COLO829 (cell line): ENCODE data around the gene FAF1.
"Not testable (repeated sequence)": the region's sequence is repeated elsewhere in the genome, so short reads cannot be mapped to it uniquely, and the experiment has no call there.

Experiments used
- DNase-seq: peaks from one replicate; pipeline ENCODE4 v3.0.0; 2012; ENCODE audit warnings: low spot score

Gene FAF1

GRCh38 chr1:50910356-50910755, 49.7 kb downstream of the FAF1 start:
- not testable (repeated sequence) for DNase-seq

- DNase-seq: not testable (repeated sequence)
These were observed 52.5 kb downstream of the FAF1 start for GRCh38 chr1:50907610-50908009.

GRCh38 chr1:50906050-50906449, 54.0 kb downstream of the FAF1 start:
- not testable (repeated sequence) for DNase-seq

GRCh38 chr1:50902419-50902818, 57.6 kb downstream of the FAF1 start:
- DNase-seq: no peak

- DNase-seq: no peak
These were observed 58.2 kb downstream of the FAF1 start for GRCh38 chr1:50901872-50902271.

GRCh38 chr1:50898773-50899172, 61.3 kb downstream of the FAF1 start:
- DNase-seq: no peak

GRCh38 chr1:50894340-50894739, 65.7 kb downstream of the FAF1 start:
- no peak for DNase-seq

GRCh38 chr1:50893466-50893865, 66.6 kb downstream of the FAF1 start:
- DNase-seq: no peak

- DNase-seq: not testable (repeated sequence)
These were observed 72.5 kb downstream of the FAF1 start for GRCh38 chr1:50887555-50887954.

GRCh38 chr1:50880373-50880772, 79.7 kb downstream of the FAF1 start:
- DNase-seq: no peak

- no peak for DNase-seq
These were observed 80.9 kb downstream of the FAF1 start for GRCh38 chr1:50879137-50879536.

GRCh38 chr1:50878434-50878833, 81.6 kb downstream of the FAF1 start:
- no peak for DNase-seq

GRCh38 chr1:50877641-50878040, 82.4 kb downstream of the FAF1 start:
- no peak for DNase-seq

- peak; percentile 21 for DNase-seq
These were observed 86.4 kb downstream of the FAF1 start for GRCh38 chr1:50873458-50874187.

GRCh38 chr1:50864845-50865244, 95.2 kb downstream of the FAF1 start:
- not testable (repeated sequence) for DNase-seq

- DNase-seq: no peak
These were observed 98.3 kb downstream of the FAF1 start for GRCh38 chr1:50861772-50862171.

- no peak for DNase-seq
These were observed 99.4 kb downstream of the FAF1 start for GRCh38 chr1:50860702-50861101.

- no peak for DNase-seq
These were observed 99.8 kb downstream of the FAF1 start for GRCh38 chr1:50860256-50860655.

GRCh38 chr1:50859657-50860056, 100.4 kb downstream of the FAF1 start:
- DNase-seq: no peak

- no peak for DNase-seq
These were observed 101.3 kb downstream of the FAF1 start for GRCh38 chr1:50858761-50859160.

GRCh38 chr1:50857702-50858101, 102.4 kb downstream of the FAF1 start:
- DNase-seq: no peak

- DNase-seq: no peak
These were observed 106.7 kb downstream of the FAF1 start for GRCh38 chr1:50853325-50853724.

- no peak for DNase-seq
These were observed 107.2 kb downstream of the FAF1 start for GRCh38 chr1:50852889-50853288.

GRCh38 chr1:50851466-50851865, 108.6 kb downstream of the FAF1 start:
- DNase-seq: no peak
